IPS-15b (cell line): ENCODE results near the gene STX19.

ENCODE experiments used
- H3K27me3 ChIP-seq: one replicate; pipeline ENCODE4 v1.6.1; 2013; ENCODE audit warnings: low read length; ENCODE audit not compliant: control insufficient read depth, insufficient read depth
- H3K36me3 ChIP-seq: one replicate; pipeline ENCODE4 v1.6.1; 2013; ENCODE audit warnings: low read length; ENCODE audit not compliant: control insufficient read depth, insufficient read depth
- H3K4me1 ChIP-seq: one replicate; pipeline ENCODE4 v1.6.1; 2013; ENCODE audit warnings: mild to moderate bottlenecking, low read length; ENCODE audit not compliant: control insufficient read depth, insufficient read depth
- H3K4me3 ChIP-seq: one replicate; pipeline ENCODE4 v1.5.1; 2013; ENCODE audit warnings: low read depth, low read length
- H3K9ac ChIP-seq: one replicate; pipeline ENCODE4 v1.6.1; 2013; ENCODE audit warnings: low read depth, mild to moderate bottlenecking, low read length
- H3K9me3 ChIP-seq: one replicate; pipeline ENCODE4 v1.6.1; 2013; ENCODE audit warnings: mild to moderate bottlenecking, low read length; ENCODE audit not compliant: control insufficient read depth, insufficient read depth

The STX19 gene

GRCh38 chr3:94019659-94020058 is 8.7 kb downstream of the STX19 start:
- Histone ChIP-seq H3K9ac (no peak overlapping the region), H3K4me1 (no peaks in the 10 kb centered on the region), H3K36me3 (no peaks in the 10 kb centered on the region), H3K9me3 (no peaks in the 10 kb centered on the region), H3K27me3 (no peaks in the 10 kb centered on the region), H3K4me3 (no peak overlapping the region)

- Histone ChIP-seq H3K9ac (no peak overlapping the region), H3K4me3 (no peak overlapping the region), H3K27me3 (no peaks in the 10 kb centered on the region), H3K4me1 (no peaks in the 10 kb centered on the region), H3K9me3 (no peaks in the 10 kb centered on the region), H3K36me3 (no peaks in the 10 kb centered on the region)
Observed at GRCh38 chr3:94015025-94015424, 13.4 kb downstream of the STX19 start.

GRCh38 chr3:94012185-94012584 is 16.2 kb downstream of the STX19 start:
- Histone ChIP-seq H3K4me3 (no peak overlapping the region), H3K9me3 (no peaks in the 10 kb centered on the region), H3K9ac (no peak overlapping the region), H3K36me3 (no peaks in the 10 kb centered on the region), H3K27me3 (no peaks in the 10 kb centered on the region), H3K4me1 (no peaks in the 10 kb centered on the region)

- H3K4me3 ChIP-seq: no peak overlapping the region
Observed at GRCh38 chr3:94011233-94011711, 17.1 kb downstream of the STX19 start.

GRCh38 chr3:94009608-94010007 is 18.8 kb downstream of the STX19 start:
- Histone ChIP-seq H3K36me3 (no peaks in the 10 kb centered on the region), H3K4me1 (no peaks in the 10 kb centered on the region), H3K27me3 (no peaks in the 10 kb centered on the region), H3K9me3 (no peaks in the 10 kb centered on the region), H3K9ac (no peak overlapping the region), H3K4me3 (no peak overlapping the region)

More at GRCh38 chr3:94011233-94011711, 17.1 kb downstream of the STX19 start:
- Histone ChIP-seq H3K9me3 (no peaks in the 10 kb centered on the region), H3K9ac (no peak overlapping the region), H3K36me3 (no peaks in the 10 kb centered on the region), H3K27me3 (no peaks in the 10 kb centered on the region), H3K4me1 (no peaks in the 10 kb centered on the region)

- Histone ChIP-seq H3K36me3 (no peaks in the 10 kb centered on the region), H3K9me3 (no peaks in the 10 kb centered on the region), H3K4me3 (no peak overlapping the region), H3K27me3 (no peaks in the 10 kb centered on the region), H3K4me1 (no peaks in the 10 kb centered on the region), H3K9ac (no peak overlapping the region)
Observed at GRCh38 chr3:94008253-94008652, 20.1 kb downstream of the STX19 start.

GRCh38 chr3:94004301-94004910 is 24.0 kb downstream of the STX19 start:
- Histone ChIP-seq H3K27me3 (no peaks in the 10 kb centered on the region), H3K4me1 (no peaks in the 10 kb centered on the region), H3K9me3 (no peaks in the 10 kb centered on the region), H3K4me3 (no peak overlapping the region), H3K36me3 (no peaks in the 10 kb centered on the region), H3K9ac (no peak overlapping the region)

- no peaks in the 10 kb centered on the region for H3K4me1 ChIP-seq
- no peaks in the 10 kb centered on the region for H3K36me3 ChIP-seq
- no peaks in the 10 kb centered on the region for H3K27me3 ChIP-seq
- no peaks in the 10 kb centered on the region for H3K9me3 ChIP-seq
- no peak overlapping the region for H3K9ac ChIP-seq
- H3K4me3 ChIP-seq: no peak overlapping the region
Observed at GRCh38 chr3:94001827-94002495, 26.4 kb downstream of the STX19 start.

GRCh38 chr3:94001191-94001590 is 27.2 kb downstream of the STX19 start:
- no peak overlapping the region for H3K9ac ChIP-seq
- H3K4me1 ChIP-seq: no peaks in the 10 kb centered on the region
- H3K4me3 ChIP-seq: no peak overlapping the region
- H3K36me3 ChIP-seq: no peaks in the 10 kb centered on the region
- no peaks in the 10 kb centered on the region for H3K9me3 ChIP-seq
- H3K27me3 ChIP-seq: no peaks in the 10 kb centered on the region

- Histone ChIP-seq H3K9ac (no peak overlapping the region), H3K36me3 (no peaks in the 10 kb centered on the region), H3K27me3 (no peaks in the 10 kb centered on the region)
Observed at GRCh38 chr3:93994056-93994455, 34.3 kb downstream of the STX19 start.

GRCh38 chr3:93992207-93992606 is 36.2 kb downstream of the STX19 start:
- H3K36me3 ChIP-seq: no peaks in the 10 kb centered on the region
- no peaks in the 10 kb centered on the region for H3K4me1 ChIP-seq
- no peaks in the 10 kb centered on the region for H3K27me3 ChIP-seq
- no peak overlapping the region for H3K4me3 ChIP-seq
- H3K9me3 ChIP-seq: no peaks in the 10 kb centered on the region
- H3K9ac ChIP-seq: no peak overlapping the region

More at GRCh38 chr3:93994056-93994455, 34.3 kb downstream of the STX19 start:
- H3K4me1 ChIP-seq: no peaks in the 10 kb centered on the region
- H3K9me3 ChIP-seq: no peaks in the 10 kb centered on the region
- no peak overlapping the region for H3K4me3 ChIP-seq

- no peaks in the 10 kb centered on the region for H3K9me3 ChIP-seq
- no peak overlapping the region for H3K9ac ChIP-seq
Observed at GRCh38 chr3:93991631-93992030, 36.8 kb downstream of the STX19 start.

More at GRCh38 chr3:93991631-93992030, 36.8 kb downstream of the STX19 start:
- Histone ChIP-seq H3K27me3 (no peaks in the 10 kb centered on the region), H3K36me3 (no peaks in the 10 kb centered on the region), H3K4me1 (no peaks in the 10 kb centered on the region), H3K4me3 (no peak overlapping the region)
